HEK293 (cell line): Measurements from ENCODE around the gene GTPBP4.

Source experiments
- CTCF ChIA-PET: fragments of 350-600 bp; formaldehyde crosslinking; extraction: SDS; loops from one replicate; lab custom pipeline; 2021; ENCODE audit warnings: antibody characterized with exemption; lab: Yijun Ruan, JAX
- POLR2A ChIA-PET: fragments of 300-600 bp; formaldehyde crosslinking; extraction: SDS; loops from one replicate; lab custom pipeline; 2020; ENCODE audit warnings: antibody characterized with exemption, inconsistent platforms; lab: Yijun Ruan, JAX
- H3K27ac ChIP-seq: fragments of 200-500 bp; sonication (Bioruptor generic); 2 replicates; pipeline ENCODE4 v1.5.1; 2014; ENCODE audit warnings: low read depth, low read length, control low read depth, inconsistent platforms; ENCODE audit errors: extremely low read depth
- H3K36me3 ChIP-seq, 2 experiments: fragments of 200-500 bp in 1 of 2; sonication (Bioruptor generic) in 1 of 2; 1 replicate in 1 of 2; 2 replicates in 1 of 2; pipeline ENCODE4 v1.5.1; 2014 to 2017; ENCODE audit warnings: inconsistent platforms in 2 of 2, low read length in 2 of 2; ENCODE audit not compliant: control insufficient read depth in 2 of 2, insufficient read depth in 1 of 2
- H3K4me1 ChIP-seq: fragments of 200-500 bp; sonication (Bioruptor generic); 2 replicates; pipeline ENCODE4 v1.5.1; 2014; ENCODE audit warnings: mild to moderate bottlenecking, low read length, inconsistent platforms; ENCODE audit not compliant: control insufficient read depth, insufficient read depth
- H3K4me3 ChIP-seq: 2 replicates; pipeline ENCODE4 v1.5.1; 2011; ENCODE audit warnings: low read depth, mild to moderate bottlenecking, control low read depth, low read length, moderate library complexity
- H3K9me3 ChIP-seq: fragments of 200-500 bp; sonication (Bioruptor generic); 2 replicates; pipeline ENCODE4 v1.5.1; 2014; ENCODE audit warnings: low read depth, low read length, inconsistent platforms; ENCODE audit not compliant: control insufficient read depth, insufficient read depth
- MZF1 ChIP-seq: fragments of 450-650 bp; formaldehyde crosslinking; IDR thresholded peaks from 2 replicates; pipeline ENCODE4 v1.5.1; 2017; ENCODE audit warnings: missing biosample characterization, missing genetic modification characterization, borderline replicate concordance
- OVOL3 ChIP-seq: fragments of 450-650 bp; formaldehyde crosslinking; IDR thresholded peaks from 2 replicates; pipeline ENCODE4 v1.5.1; 2016; ENCODE audit warnings: missing biosample characterization, missing genetic modification characterization
- ZBTB48 ChIP-seq: fragments of 450-650 bp; formaldehyde crosslinking; IDR thresholded peaks from 2 replicates; pipeline ENCODE4 v1.5.1; 2016; ENCODE audit warnings: missing biosample characterization, missing genetic modification characterization
- ZIC2 ChIP-seq: fragments of 450-650 bp; formaldehyde crosslinking; IDR thresholded peaks from 2 replicates; pipeline ENCODE4 v1.5.1; 2016; ENCODE audit warnings: missing biosample characterization, missing genetic modification characterization
- ZNF132 ChIP-seq: fragments of 450-650 bp; formaldehyde crosslinking; IDR thresholded peaks from 2 replicates; pipeline ENCODE4 v1.5.1; 2017; ENCODE audit warnings: missing biosample characterization, missing genetic modification characterization, borderline replicate concordance
- ZNF155 ChIP-seq: fragments of 450-650 bp; formaldehyde crosslinking; IDR thresholded peaks from 2 replicates; pipeline ENCODE4 v1.5.1; 2016; ENCODE audit warnings: missing biosample characterization, missing genetic modification characterization
- ZNF292 ChIP-seq: fragments of 450-650 bp; formaldehyde crosslinking; IDR thresholded peaks from 2 replicates; pipeline ENCODE4 v1.5.1; 2016; ENCODE audit warnings: low read depth, missing biosample characterization, missing genetic modification characterization, borderline replicate concordance
- ZNF366 ChIP-seq: fragments of 450-650 bp; formaldehyde crosslinking; conservative IDR thresholded peaks from 2 replicates; pipeline ENCODE4 v1.5.1; 2016; ENCODE audit warnings: missing biosample characterization, missing genetic modification characterization
- ZNF404 ChIP-seq: fragments of 450-650 bp; formaldehyde crosslinking; IDR thresholded peaks from 2 replicates; pipeline ENCODE4 v1.5.1; 2017; ENCODE audit warnings: missing biosample characterization, missing genetic modification characterization
- ZNF548 ChIP-seq: fragments of 450-650 bp; formaldehyde crosslinking; IDR thresholded peaks from 2 replicates; pipeline ENCODE4 v1.5.1; 2016; ENCODE audit warnings: missing biosample characterization, missing genetic modification characterization
- ZNF555 ChIP-seq: fragments of 450-650 bp; formaldehyde crosslinking; conservative IDR thresholded peaks from 2 replicates; pipeline ENCODE4 v1.5.1; 2017; ENCODE audit warnings: missing biosample characterization, mild to moderate bottlenecking, missing genetic modification characterization, inconsistent platforms
- ZNF585B ChIP-seq: fragments of 450-650 bp; formaldehyde crosslinking; IDR thresholded peaks from 2 replicates; pipeline ENCODE4 v1.5.1; 2016; ENCODE audit warnings: missing biosample characterization, missing genetic modification characterization
- ZNF600 ChIP-seq: fragments of 450-650 bp; formaldehyde crosslinking; IDR thresholded peaks from 2 replicates; pipeline ENCODE4 v1.5.1; 2016; ENCODE audit warnings: missing biosample characterization, missing genetic modification characterization
- ZNF629 ChIP-seq: fragments of 450-650 bp; formaldehyde crosslinking; IDR thresholded peaks from 2 replicates; pipeline ENCODE4 v1.5.1; 2017; ENCODE audit warnings: missing biosample characterization, missing genetic modification characterization
- ZNF791 ChIP-seq: fragments of 450-650 bp; formaldehyde crosslinking; IDR thresholded peaks from 2 replicates; pipeline ENCODE4 v1.5.1; 2016; ENCODE audit warnings: missing biosample characterization, missing genetic modification characterization
- TF ChIP-seq, protein P1 (sequence below): fragments of 450-650 bp; formaldehyde crosslinking; IDR thresholded peaks from 2 replicates; pipeline ENCODE4; 2016; ENCODE audit warnings: missing biosample characterization, missing genetic modification characterization
- TF ChIP-seq, protein P2 (sequence below): fragments of 450-650 bp; formaldehyde crosslinking; IDR thresholded peaks from 2 replicates; pipeline ENCODE4 v1.5.1; 2016; ENCODE audit warnings: missing biosample characterization, missing genetic modification characterization
- TF ChIP-seq, protein P3 (sequence below): fragments of 450-650 bp; formaldehyde crosslinking; IDR thresholded peaks from 2 replicates; pipeline ENCODE4 v1.5.1; 2016; ENCODE audit warnings: missing biosample characterization, missing genetic modification characterization
- TF ChIP-seq, protein P4 (sequence below): fragments of 450-650 bp; formaldehyde crosslinking; IDR thresholded peaks from 2 replicates; pipeline ENCODE4 v1.5.1; 2016; ENCODE audit warnings: missing biosample characterization, missing genetic modification characterization
- TF ChIP-seq, protein P5 (sequence below): fragments of 450-650 bp; formaldehyde crosslinking; IDR thresholded peaks from 2 replicates; pipeline ENCODE4 v1.5.1; 2016; ENCODE audit warnings: missing biosample characterization, missing genetic modification characterization
- TF ChIP-seq, protein P6 (sequence below): fragments of 450-650 bp; formaldehyde crosslinking; IDR thresholded peaks from 2 replicates; pipeline ENCODE4 v1.5.1; 2016; ENCODE audit warnings: missing biosample characterization, missing genetic modification characterization
- TF ChIP-seq, protein P7 (sequence below): fragments of 450-650 bp; formaldehyde crosslinking; optimal IDR thresholded peaks from 2 replicates; pipeline ENCODE3; 2016; ENCODE audit warnings: missing biosample characterization, mild to moderate bottlenecking, missing genetic modification characterization

Gene GTPBP4

DNA sequence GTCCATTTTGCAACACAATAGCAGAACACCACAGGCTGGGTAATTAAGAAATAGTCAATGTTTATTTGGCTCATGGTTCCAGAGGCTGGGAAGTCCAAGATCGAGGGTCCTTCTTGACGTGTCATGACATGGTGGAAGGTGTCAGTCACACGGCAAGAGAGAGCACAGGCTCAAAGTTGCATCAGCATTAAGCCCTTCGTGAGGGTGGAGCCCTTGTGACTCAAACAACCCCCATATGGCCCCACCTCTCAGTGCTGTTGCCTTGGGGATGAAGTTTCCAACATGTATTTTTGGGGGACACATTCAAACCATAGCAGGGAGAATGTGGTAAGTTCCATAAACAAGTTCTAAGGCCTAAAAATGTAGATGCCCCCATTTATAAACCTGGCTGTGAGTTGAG, 24.6 kb upstream of the GTPBP4 start:
- H3K9me3 ChIP-seq, result no peaks in the 10 kb centered on the region
- H3K4me1 ChIP-seq, result no peaks in the 10 kb centered on the region
- ChIA-PET POLR2A (no interaction called here), CTCF (no interaction called here)
- no peak overlapping the region for H3K27ac ChIP-seq
- no peak overlapping the region for H3K4me3 ChIP-seq
- H3K36me3 ChIP-seq, result no peaks in the 10 kb centered on the region
- TF ChIP-seq ZNF404 (tag by site-specific recombination) (no peak), ZNF791 (tag by site-specific recombination) (no peak), ZNF132 (tag by site-specific recombination) (no peak), MZF1 (tag by site-specific recombination) (no peak), ZNF600 (no peak), ZNF555 (tag by site-specific recombination) (no peak)
- TF ChIP-seq, protein P1, sequence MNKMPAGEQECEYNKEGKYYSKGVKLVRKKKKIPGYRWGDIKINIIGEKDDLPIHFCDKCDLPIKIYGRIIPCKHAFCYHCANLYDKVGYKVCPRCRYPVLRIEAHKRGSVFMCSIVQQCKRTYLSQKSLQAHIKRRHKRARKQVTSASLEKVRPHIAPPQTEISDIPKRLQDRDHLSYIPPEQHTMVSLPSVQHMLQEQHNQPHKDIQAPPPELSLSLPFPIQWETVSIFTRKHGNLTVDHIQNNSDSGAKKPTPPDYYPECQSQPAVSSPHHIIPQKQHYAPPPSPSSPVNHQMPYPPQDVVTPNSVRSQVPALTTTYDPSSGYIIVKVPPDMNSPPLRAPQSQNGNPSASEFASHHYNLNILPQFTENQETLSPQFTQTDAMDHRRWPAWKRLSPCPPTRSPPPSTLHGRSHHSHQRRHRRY (tag by site-specific recombination), result no peak
- TF ChIP-seq, protein P2, sequence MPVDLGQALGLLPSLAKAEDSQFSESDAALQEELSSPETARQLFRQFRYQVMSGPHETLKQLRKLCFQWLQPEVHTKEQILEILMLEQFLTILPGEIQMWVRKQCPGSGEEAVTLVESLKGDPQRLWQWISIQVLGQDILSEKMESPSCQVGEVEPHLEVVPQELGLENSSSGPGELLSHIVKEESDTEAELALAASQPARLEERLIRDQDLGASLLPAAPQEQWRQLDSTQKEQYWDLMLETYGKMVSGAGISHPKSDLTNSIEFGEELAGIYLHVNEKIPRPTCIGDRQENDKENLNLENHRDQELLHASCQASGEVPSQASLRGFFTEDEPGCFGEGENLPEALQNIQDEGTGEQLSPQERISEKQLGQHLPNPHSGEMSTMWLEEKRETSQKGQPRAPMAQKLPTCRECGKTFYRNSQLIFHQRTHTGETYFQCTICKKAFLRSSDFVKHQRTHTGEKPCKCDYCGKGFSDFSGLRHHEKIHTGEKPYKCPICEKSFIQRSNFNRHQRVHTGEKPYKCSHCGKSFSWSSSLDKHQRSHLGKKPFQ, result no peak
- TF ChIP-seq, protein P3, sequence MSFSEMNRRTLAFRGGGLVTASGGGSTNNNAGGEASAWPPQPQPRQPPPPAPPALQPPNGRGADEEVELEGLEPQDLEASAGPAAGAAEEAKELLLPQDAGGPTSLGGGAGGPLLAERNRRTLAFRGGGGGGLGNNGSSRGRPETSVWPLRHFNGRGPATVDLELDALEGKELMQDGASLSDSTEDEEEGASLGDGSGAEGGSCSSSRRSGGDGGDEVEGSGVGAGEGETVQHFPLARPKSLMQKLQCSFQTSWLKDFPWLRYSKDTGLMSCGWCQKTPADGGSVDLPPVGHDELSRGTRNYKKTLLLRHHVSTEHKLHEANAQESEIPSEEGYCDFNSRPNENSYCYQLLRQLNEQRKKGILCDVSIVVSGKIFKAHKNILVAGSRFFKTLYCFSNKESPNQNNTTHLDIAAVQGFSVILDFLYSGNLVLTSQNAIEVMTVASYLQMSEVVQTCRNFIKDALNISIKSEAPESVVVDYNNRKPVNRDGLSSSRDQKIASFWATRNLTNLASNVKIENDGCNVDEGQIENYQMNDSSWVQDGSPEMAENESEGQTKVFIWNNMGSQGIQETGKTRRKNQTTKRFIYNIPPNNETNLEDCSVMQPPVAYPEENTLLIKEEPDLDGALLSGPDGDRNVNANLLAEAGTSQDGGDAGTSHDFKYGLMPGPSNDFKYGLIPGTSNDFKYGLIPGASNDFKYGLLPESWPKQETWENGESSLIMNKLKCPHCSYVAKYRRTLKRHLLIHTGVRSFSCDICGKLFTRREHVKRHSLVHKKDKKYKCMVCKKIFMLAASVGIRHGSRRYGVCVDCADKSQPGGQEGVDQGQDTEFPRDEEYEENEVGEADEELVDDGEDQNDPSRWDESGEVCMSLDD (tag by site-specific recombination), result no peak

DNA sequence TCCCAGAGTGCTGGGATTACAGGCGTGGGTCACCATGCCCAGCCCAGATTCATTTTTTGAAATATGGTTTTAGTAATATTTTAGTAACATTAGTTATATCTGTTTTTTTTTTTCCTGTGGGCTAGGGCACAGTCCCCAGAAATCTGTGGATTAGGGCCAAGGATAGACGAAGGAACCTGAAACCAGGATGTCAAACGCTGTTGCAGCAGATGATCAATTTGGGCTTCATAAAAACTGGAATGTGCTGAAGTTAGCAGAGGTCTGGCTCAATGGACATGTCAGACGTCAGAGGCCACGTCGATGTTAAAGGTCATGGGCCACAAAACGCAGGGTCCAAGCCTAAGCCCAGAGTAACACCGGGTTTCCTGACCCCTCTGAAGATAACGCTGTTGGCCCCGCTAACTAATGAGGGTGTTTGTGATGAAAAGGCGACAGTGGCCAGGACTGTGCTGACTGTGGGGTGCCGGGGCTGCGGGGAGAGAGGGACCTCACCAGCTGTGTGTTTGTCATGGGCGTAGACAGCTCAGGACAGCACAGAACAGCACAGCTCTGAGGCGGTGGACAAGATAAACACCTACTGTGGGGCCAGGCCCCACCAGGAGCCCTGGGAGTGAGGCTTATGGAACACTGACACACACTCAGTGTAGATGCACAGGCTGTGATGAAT, 23.8 kb upstream of the GTPBP4 start:
- no peaks in the 10 kb centered on the region for H3K4me1 ChIP-seq
- no peak overlapping the region for H3K27ac ChIP-seq
- H3K9me3 ChIP-seq, result no peaks in the 10 kb centered on the region
- POLR2A ChIA-PET, result no interaction called here
- no peak overlapping the region for H3K4me3 ChIP-seq
- CTCF ChIA-PET, result no interaction called here
- no peaks in the 10 kb centered on the region for H3K36me3 ChIP-seq
- TF ChIP-seq, protein P4, sequence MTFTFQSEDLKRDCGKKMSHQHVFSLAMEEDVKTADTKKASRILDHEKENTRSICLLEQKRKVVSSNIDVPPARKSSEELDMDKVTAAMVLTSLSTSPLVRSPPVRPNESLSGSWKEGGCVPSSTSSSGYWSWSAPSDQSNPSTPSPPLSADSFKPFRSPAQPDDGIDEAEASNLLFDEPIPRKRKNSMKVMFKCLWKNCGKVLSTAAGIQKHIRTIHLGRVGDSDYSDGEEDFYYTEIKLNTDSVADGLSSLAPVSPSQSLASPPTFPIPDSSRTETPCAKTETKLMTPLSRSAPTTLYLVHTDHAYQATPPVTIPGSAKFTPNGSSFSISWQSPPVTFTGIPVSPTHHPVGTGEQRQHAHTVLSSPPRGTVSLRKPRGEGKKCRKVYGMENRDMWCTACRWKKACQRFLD (tag by site-specific recombination), result no peak
- TF ChIP-seq ZNF155 (tag by site-specific recombination) (no peak), ZNF629 (no peak), ZBTB48 (tag by site-specific recombination) (no peak), ZNF292 (no peak), ZIC2 (no peak), OVOL3 (tag by site-specific recombination) (no peak), ZNF548 (tag by site-specific recombination) (no peak), ZNF585B (tag by site-specific recombination) (no peak), ZNF366 (tag by site-specific recombination) (no peak), ZNF132 (tag by site-specific recombination) (no peak)
- TF ChIP-seq, protein P5, sequence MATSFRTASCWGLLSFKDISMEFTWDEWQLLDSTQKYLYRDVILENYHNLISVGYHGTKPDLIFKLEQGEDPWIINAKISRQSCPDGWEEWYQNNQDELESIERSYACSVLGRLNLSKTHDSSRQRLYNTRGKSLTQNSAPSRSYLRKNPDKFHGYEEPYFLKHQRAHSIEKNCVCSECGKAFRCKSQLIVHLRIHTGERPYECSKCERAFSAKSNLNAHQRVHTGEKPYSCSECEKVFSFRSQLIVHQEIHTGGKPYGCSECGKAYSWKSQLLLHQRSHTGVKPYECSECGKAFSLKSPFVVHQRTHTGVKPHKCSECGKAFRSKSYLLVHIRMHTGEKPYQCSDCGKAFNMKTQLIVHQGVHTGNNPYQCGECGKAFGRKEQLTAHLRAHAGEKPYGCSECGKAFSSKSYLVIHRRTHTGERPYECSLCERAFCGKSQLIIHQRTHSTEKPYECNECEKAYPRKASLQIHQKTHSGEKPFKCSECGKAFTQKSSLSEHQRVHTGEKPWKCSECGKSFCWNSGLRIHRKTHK (tag by site-specific recombination), result no peak
- TF ChIP-seq, protein P6, sequence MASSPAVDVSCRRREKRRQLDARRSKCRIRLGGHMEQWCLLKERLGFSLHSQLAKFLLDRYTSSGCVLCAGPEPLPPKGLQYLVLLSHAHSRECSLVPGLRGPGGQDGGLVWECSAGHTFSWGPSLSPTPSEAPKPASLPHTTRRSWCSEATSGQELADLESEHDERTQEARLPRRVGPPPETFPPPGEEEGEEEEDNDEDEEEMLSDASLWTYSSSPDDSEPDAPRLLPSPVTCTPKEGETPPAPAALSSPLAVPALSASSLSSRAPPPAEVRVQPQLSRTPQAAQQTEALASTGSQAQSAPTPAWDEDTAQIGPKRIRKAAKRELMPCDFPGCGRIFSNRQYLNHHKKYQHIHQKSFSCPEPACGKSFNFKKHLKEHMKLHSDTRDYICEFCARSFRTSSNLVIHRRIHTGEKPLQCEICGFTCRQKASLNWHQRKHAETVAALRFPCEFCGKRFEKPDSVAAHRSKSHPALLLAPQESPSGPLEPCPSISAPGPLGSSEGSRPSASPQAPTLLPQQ (tag by site-specific recombination), result no peak
- TF ChIP-seq, protein P7, sequence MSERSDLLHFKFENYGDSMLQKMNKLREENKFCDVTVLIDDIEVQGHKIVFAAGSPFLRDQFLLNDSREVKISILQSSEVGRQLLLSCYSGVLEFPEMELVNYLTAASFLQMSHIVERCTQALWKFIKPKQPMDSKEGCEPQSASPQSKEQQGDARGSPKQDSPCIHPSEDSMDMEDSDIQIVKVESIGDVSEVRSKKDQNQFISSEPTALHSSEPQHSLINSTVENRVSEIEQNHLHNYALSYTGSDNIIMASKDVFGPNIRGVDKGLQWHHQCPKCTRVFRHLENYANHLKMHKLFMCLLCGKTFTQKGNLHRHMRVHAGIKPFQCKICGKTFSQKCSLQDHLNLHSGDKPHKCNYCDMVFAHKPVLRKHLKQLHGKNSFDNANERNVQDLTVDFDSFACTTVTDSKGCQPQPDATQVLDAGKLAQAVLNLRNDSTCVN (tag by site-specific recombination), result no peak
- TF ChIP-seq, protein P2, result no peak
